GM12892 (cell line): ENCODE data around the gene KAT7.
"Not testable (repeated sequence)": the region's sequence is repeated elsewhere in the genome, so short reads cannot be mapped to it uniquely, and the experiment has no call there.

ENCODE experiments used
- POLR2A ChIP-seq: IDR thresholded peaks from 2 replicates; pipeline ENCODE4 v1.6.1; 2011; ENCODE audit warnings: low read depth, low read length, control low read depth
- POLR2AphosphoS5 ChIP-seq: IDR thresholded peaks from 2 replicates; pipeline ENCODE4 v1.6.1; 2011; ENCODE audit warnings: low read depth, low read length, control low read depth
- TAF1 ChIP-seq: IDR thresholded peaks from 2 replicates; pipeline ENCODE4 v1.6.1; 2011; ENCODE audit warnings: low read depth, mild to moderate bottlenecking, control low read depth, low read length, borderline replicate concordance

- not testable (repeated sequence) for TF ChIP-seq POLR2AphosphoS5, TAF1, POLR2A
Measured at GRCh38 chr17:49828325-49828724, 39.8 kb downstream of the KAT7 start.
